T-helper 22 cell (primary cell): ENCODE measurements around the gene CCS.
"Not testable (repeated sequence)": the region's sequence is repeated elsewhere in the genome, so short reads cannot be mapped to it uniquely, and the experiment has no call there.

Source experiments
- DNase-seq: peaks from one replicate; pipeline ENCODE4 v3.0.0-alpha.2; 2020; ENCODE audit warnings: low read depth

Gene CCS

GRCh38 chr11:66561178-66561974 is 31.6 kb upstream of the CCS start:
- DNase-seq: no peak

GRCh38 chr11:66561975-66562248 is 31.1 kb upstream of the CCS start:
- DNase-seq: no peak

- no peak for DNase-seq
These were observed 30.7 kb upstream of the CCS start for GRCh38 chr11:66562275-66562674.

GRCh38 chr11:66562907-66563583 is 29.9 kb upstream of the CCS start:
- DNase-seq: no peak

GRCh38 chr11:66563832-66564231 is 29.2 kb upstream of the CCS start:
- DNase-seq: no peak

- DNase-seq: no peak
These were observed 28.4 kb upstream of the CCS start for GRCh38 chr11:66564538-66564937.

- no peak for DNase-seq
These were observed 28.0 kb upstream of the CCS start for GRCh38 chr11:66564984-66565383.

GRCh38 chr11:66566221-66566620 is 26.8 kb upstream of the CCS start:
- no peak for DNase-seq

GRCh38 chr11:66567787-66568123 is 25.2 kb upstream of the CCS start:
- no peak for DNase-seq

- peak; percentile 46 for DNase-seq
These were observed 24.7 kb upstream of the CCS start, which contains the start of gene CTSF for GRCh38 chr11:66568124-66568916. Gene CTSF, minus strand, starts transcription at chr11:66568606. Its CDS starts 120 bp downstream, at chr11:66568486.

- DNase-seq: no peak
These were observed 23.9 kb upstream of the CCS start for GRCh38 chr11:66569076-66569475.

- DNase-seq: no peak
These were observed 22.7 kb upstream of the CCS start for GRCh38 chr11:66570079-66570849.

GRCh38 chr11:66570850-66571180 is 22.2 kb upstream of the CCS start:
- no peak for DNase-seq

GRCh38 chr11:66579017-66579606 is 13.9 kb upstream of the CCS start:
- DNase-seq: peak; percentile 41

GRCh38 chr11:66580803-66581202 is 12.2 kb upstream of the CCS start:
- no peak for DNase-seq

- no peak for DNase-seq
These were observed 11.7 kb upstream of the CCS start for GRCh38 chr11:66581261-66581660.

GRCh38 chr11:66582565-66583147 is 10.3 kb upstream of the CCS start:
- not testable (repeated sequence) for DNase-seq

- DNase-seq: not testable (repeated sequence)
These were observed 7.5 kb upstream of the CCS start for GRCh38 chr11:66585447-66585846.

GRCh38 chr11:66586136-66586535 is 6.8 kb upstream of the CCS start:
- no peak for DNase-seq

- not testable (repeated sequence) for DNase-seq
These were observed 3.7 kb upstream of the CCS start for GRCh38 chr11:66589315-66589714.

- no peak for DNase-seq
These were observed 2.8 kb upstream of the CCS start for GRCh38 chr11:66589996-66590675.
